HCT116 (cell line): ENCODE results near the gene LRCH4.

ENCODE experiments used
- EZH2 ChIP-seq: fragments of 200-600 bp; sonication (generic); IDR thresholded peaks from 2 replicates; pipeline ENCODE4 v1.6.1; 2017; ENCODE audit warnings: antibody characterized with exemption, mixed run types
- POLR2AphosphoS5 ChIP-seq: IDR thresholded peaks from 2 replicates; pipeline ENCODE4 v1.6.1; 2011; ENCODE audit warnings: mild to moderate bottlenecking, low read depth, low read length, moderate library complexity

- TF ChIP-seq EZH2 (no peak), POLR2AphosphoS5 (no peak)
These were observed 42.3 kb downstream of the LRCH4 start for GRCh38 chr7:100543586-100543985.
